Stimulated activated CD8-positive, alpha-beta memory T cell treated with anti-CD3 and anti-CD28 coated beads, Interleukin-7, amount 100 ng/mL, for 1 hour (primary cell): ENCODE results near the gene LRCH4.

Experiments used
- DNase-seq, 2 donors: peaks; one replicate each; pipeline ENCODE4 v3.0.0-alpha.2; 2020; ENCODE audit warnings: low read depth in 2 of 2

Gene LRCH4

DNA sequence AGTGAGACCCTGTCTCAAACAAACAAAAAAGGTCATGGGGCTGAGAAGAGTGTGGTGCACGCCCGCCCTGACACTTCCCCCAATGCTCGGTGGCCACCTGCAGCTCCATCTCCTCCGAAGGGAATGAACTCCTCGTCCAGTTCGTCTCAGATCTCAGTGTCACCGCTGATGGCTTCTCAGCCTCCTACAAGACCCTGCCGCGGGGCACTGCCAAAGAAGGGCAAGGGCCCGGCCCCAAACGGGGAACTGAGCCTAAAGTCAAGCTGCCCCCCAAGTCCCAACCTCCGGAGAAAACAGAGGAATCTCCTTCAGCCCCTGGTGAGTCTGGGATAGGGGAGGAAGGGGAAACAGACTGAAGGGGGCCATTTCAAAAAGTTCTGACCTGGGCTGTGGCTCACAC is 20.4 kb upstream of the LRCH4 start:
- DNase-seq = no peak

GRCh38 chr7:100604976-100605911 is 19.3 kb upstream of the LRCH4 start:
- DNase-seq = no peak

GRCh38 chr7:100604028-100604975 is 18.4 kb upstream of the LRCH4 start:
- DNase-seq = peak in 1 of 2 donors; percentile 42

GRCh38 chr7:100603726-100604027 is 17.7 kb upstream of the LRCH4 start:
- DNase-seq = no peak

- no peak for DNase-seq
Measured at GRCh38 chr7:100602889-100603725, 17.2 kb upstream of the LRCH4 start.

DNA sequence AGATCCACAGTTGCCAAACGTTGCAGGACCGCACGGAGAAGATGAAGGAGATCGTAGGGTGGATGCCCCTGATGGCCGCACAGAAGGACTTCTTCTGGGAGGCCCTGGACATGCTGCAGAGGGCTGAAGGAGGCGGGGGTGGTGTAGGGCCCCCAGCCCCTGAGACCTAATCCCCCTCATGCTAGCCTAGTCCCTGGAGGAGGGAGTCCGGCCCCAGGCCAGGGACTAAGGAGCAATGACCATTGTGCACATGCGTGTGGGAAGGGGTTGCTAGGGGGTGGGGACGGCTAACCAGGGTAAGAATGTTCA is 14.8 kb upstream of the LRCH4 start:
- no peak for DNase-seq

- no peak for DNase-seq
Measured at GRCh38 chr7:100599911-100600729, 14.2 kb upstream of the LRCH4 start.

GRCh38 chr7:100598425-100598824 is 12.5 kb upstream of the LRCH4 start:
- no peak for DNase-seq

GRCh38 chr7:100595188-100595587 is 9.3 kb upstream of the LRCH4 start:
- no peak for DNase-seq

DNA sequence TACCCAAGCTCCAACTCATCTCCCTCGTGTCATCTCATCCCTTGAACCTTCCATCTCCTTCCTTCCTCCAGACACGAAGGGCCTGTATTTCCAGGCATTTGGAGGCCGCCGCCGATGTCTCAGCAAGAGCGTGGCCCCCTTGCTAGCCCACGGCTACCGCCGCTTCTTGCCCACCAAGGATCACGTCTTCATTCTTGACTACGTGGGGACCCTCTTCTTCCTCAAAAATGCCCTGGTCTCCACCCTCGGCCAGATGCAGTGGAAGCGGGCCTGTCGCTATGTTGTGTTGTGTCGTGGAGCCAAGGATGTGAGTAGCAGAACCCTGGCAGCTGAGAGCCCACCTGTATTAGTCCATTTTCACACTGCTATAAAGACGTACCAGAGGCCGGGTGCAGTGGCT is 5.7 kb upstream of the LRCH4 start:
- DNase-seq = no peak

DNA sequence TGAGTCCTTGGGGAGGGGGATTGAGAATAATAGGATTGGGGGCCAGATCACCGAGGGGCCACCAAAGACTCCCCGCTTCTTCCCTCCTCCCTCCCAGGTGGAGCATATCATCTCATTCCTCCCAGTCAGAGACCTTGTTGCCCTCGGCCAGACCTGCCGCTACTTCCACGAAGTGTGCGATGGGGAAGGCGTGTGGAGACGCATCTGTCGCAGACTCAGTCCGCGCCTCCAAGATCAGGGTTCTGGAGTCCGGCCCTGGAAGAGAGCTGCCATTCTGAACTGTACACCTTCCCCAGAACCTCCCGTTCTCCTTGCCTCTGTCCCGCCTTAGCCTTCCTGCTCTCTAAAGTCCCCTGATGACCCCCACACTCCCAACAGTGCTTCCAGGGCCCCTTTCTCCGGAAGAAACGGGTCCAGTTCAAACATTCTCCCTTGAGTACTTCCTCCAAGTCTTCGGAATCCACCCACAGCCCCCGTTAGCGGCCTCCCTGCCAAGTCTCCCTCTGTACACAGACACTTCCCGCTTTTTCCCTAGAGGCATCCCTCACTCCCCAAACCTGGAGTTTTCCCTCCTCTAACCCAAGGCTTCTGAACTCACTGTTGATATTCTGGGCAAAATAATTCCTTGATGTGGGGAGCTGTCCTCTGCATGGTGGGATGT is 4.3 kb upstream of the LRCH4 start:
- no peak for DNase-seq

- no peak for DNase-seq
Measured at GRCh38 chr7:100589341-100589947, 3.5 kb upstream of the LRCH4 start.

DNA sequence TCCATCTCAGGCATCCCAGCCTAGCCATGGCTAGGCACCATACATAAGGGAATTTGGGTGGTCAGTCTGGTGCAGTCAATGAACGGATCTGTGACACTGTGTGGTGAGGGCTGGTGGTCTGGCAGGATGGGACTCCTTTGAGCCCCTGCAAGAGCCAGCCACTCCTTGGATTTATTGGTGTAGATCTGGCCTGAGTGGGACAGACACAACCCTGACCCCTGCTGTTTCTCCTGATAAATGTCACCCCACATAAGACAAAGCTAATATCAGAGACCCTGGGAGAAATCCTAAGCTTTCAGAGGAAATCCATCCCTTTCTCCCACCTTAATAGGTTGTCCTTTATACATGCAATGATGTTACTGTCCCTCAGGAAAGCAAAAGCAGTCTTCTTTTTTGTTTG is 2.5 kb upstream of the LRCH4 start:
- DNase-seq = no peak

DNA sequence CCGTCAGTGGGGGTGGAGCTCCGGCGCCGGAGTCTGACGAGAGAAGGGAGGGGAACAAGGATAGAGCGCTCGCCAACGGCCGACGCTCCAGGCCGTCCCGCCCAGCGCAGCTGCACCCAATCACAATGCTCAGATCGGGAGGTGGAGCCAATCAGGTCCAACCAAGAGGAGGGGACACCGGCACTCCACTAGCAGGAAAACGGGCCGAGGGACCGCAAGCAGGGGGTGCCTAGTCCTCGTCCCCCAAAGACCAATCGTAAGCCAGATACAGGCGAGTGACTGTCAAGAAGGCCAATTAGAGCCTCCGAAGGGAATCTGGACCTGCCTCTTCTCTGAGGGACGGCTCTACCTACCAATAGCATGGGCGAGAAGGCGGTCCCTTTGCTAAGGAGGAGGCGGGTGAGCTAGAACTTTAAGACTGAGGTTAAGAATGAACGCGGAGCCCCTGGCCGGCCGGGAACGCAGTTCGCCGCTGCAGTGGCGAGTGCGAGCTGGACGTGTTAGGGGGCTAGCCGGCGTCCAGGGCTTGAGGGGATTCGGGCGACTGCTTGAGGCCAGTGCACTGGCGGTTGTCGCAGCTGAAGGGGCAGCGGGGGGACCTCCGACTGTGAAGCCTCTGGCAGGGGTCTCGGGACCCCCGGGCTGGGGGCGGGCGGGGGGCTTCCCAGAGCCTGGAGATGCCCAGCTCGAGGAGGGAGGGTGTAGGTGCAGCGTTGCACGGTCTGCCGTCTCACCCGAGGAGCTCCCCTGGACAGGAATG is 517 bp upstream of the LRCH4 start, which contains the start of gene FBXO24:
Gene FBXO24 (plus strand): TSS at position 63 of the 760 bp plus-strand sequence. CDS start 298 bp downstream, at position 361.
- peak; percentile 98 for DNase-seq

GRCh38 chr7:100584683-100585510 is 1.0 kb downstream of the LRCH4 start:
- no peak for DNase-seq

DNA sequence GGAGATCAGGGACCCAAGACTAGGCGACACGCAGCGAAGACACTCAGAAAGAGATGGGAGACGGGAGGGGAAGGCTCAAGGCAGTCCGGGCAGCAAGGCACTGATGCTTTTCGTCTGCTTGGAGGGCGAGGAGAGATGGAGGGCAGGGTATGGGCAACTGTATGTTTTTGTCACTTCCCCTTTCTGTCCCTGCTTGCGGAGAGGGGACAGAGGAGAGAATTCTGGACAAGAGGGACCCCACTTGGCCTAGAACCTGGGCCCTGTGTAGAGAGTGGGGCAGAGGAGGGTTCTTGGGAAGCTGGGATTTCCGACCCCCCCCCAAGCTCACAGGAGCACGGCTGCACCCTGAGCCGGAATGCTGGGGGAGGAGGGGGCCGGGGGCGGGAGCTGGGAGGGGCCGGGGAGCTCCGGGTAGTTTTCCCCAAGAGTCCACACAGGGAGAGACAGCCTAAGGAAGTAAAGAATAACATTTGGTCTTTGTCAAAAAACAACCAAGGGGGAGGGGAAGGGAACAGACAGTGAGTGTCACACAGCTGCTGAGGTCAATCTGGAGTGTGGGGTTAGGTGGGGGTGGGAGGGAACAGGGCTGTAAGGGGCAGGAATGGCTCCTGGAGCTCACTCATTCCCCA is 1.8 kb downstream of the LRCH4 start:
- no peak for DNase-seq

- DNase-seq = no peak
Measured at GRCh38 chr7:100583132-100584053, 2.5 kb downstream of the LRCH4 start.
